Thoracic aorta (tissue), 2 donors: ENCODE data around the gene AGT. TPM values are rescaled to one million over a fixed set of nuclear protein-coding genes. Genes with fewer than 3 reads are reported as not detected.

Experiments
- ATAC-seq: fragments of 150-250 bp; one replicate; pipeline ENCODE4 v1.8.0; 2017; ENCODE audit warnings: low read depth; ENCODE audit not compliant: insufficient number of reproducible peaks, low FRiP score
- DNase-seq: peaks from one replicate; pipeline ENCODE4 v3.0.0-alpha.2; 2020; ENCODE audit warnings: low spot score
- H3K27ac ChIP-seq, 2 donors: fragments of 200-600 bp; sonication (generic); 1 replicate in 1 of 2; 2 replicates in 1 of 2; pipeline ENCODE4 v1.5.1; 2016; ENCODE audit warnings: mild to moderate bottlenecking in 2 of 2, moderate library complexity in 2 of 2
- H3K27me3 ChIP-seq: fragments of 200-600 bp; sonication (generic); replicated peaks from 2 replicates; pipeline ENCODE4 v1.6.0; 2016; ENCODE audit warnings: mild to moderate bottlenecking; ENCODE audit not compliant: insufficient read depth
- H3K36me3 ChIP-seq: fragments of 200-600 bp; sonication (generic); one replicate; pipeline ENCODE4 v1.5.1; 2016
- H3K4me1 ChIP-seq, 2 donors: fragments of 200-600 bp; sonication (generic); 1 replicate in 1 of 2; 2 replicates in 1 of 2; pipeline versions ENCODE4 v1.5.1 to v1.6.0; 2016; ENCODE audit warnings: low read depth in 2 of 2, mild to moderate bottlenecking in 1 of 2; ENCODE audit not compliant: control insufficient read depth in 1 of 2
- H3K4me3 ChIP-seq: fragments of 200-600 bp; sonication (generic); 2 replicates; pipeline ENCODE4 v1.5.1; 2016; ENCODE audit warnings: mild to moderate bottlenecking
- H3K9me3 ChIP-seq: fragments of 200-600 bp; sonication (generic); 2 replicates; pipeline ENCODE4 v1.5.1; 2016
- CTCF ChIP-seq: fragments of 200-600 bp; sonication (generic); IDR thresholded peaks from one replicate; pipeline ENCODE4 v1.5.1; 2019; ENCODE audit warnings: antibody characterized with exemption
- total RNA-seq, 2 donors: library from RNA; depleted of rRNA; stranded (reverse); fragments of >200 nt; gene quantifications; one replicate each; pipeline versions ENCODE4 v1.1.0 to v1.2.3, GENCODE V29; 2016

Gene AGT
- total RNA-seq, 2 donors from 2014 or later, result 42.0 to 69.1 TPM

GRCh38 chr1:230682274-230682673 lies 31.6 kb downstream of the AGT start:
- TF ChIP-seq CTCF, result no peak
- peaks cover 35% of the 10 kb centered on the region for H3K36me3 ChIP-seq
- H3K27ac ChIP-seq, result peak overlapping the region in 1 of 2 donors; percentile 26
- H3K4me3 ChIP-seq, result no peak overlapping the region
- peaks cover 0 to 25% of the 10 kb centered on the region in 2 donors for H3K4me1 ChIP-seq
- ATAC-seq (no peak), DNase-seq (no peak)
- no peaks in the 10 kb centered on the region for H3K9me3 ChIP-seq
- H3K27me3 ChIP-seq, result no peaks in the 10 kb centered on the region

- Histone ChIP-seq H3K4me1 (peaks cover 0 to 25% of the 10 kb centered on the region in 2 donors), H3K4me3 (no peak overlapping the region), H3K9me3 (no peaks in the 10 kb centered on the region), H3K27me3 (no peaks in the 10 kb centered on the region), H3K27ac (no peak overlapping the region), H3K36me3 (peaks cover 28% of the 10 kb centered on the region)
- TF ChIP-seq CTCF, result no peak
- DNase-seq, result no peak
- ATAC-seq, result no peak
These were observed 32.3 kb downstream of the AGT start for GRCh38 chr1:230681599-230681998.

- H3K36me3 ChIP-seq, result peaks cover 17% of the 10 kb centered on the region
- no peak for TF ChIP-seq CTCF
- no peak overlapping the region for H3K27ac ChIP-seq
- H3K27me3 ChIP-seq, result no peaks in the 10 kb centered on the region
- H3K9me3 ChIP-seq, result no peaks in the 10 kb centered on the region
- DNase-seq, result no peak
- no peak for ATAC-seq
- H3K4me3 ChIP-seq, result no peak overlapping the region
- peaks cover 0 to 25% of the 10 kb centered on the region in 2 donors for H3K4me1 ChIP-seq
These were observed 33.5 kb downstream of the AGT start for GRCh38 chr1:230680300-230681025.

GRCh38 chr1:230679825-230680224 lies 34.1 kb downstream of the AGT start:
- Histone ChIP-seq H3K4me1 (peaks cover 0 to 25% of the 10 kb centered on the region in 2 donors), H3K27me3 (no peaks in the 10 kb centered on the region), H3K36me3 (peaks cover 15% of the 10 kb centered on the region), H3K4me3 (no peak overlapping the region), H3K27ac (no peak overlapping the region), H3K9me3 (no peaks in the 10 kb centered on the region)
- ATAC-seq (no peak), DNase-seq (no peak)
- TF ChIP-seq CTCF, result no peak

GRCh38 chr1:230679192-230679591 lies 34.7 kb downstream of the AGT start:
- DNase-seq, result no peak
- TF ChIP-seq CTCF, result no peak

More at GRCh38 chr1:230679192-230679591, 34.7 kb downstream of the AGT start:
- peaks cover 0 to 25% of the 10 kb centered on the region in 2 donors for H3K4me1 ChIP-seq
- H3K36me3 ChIP-seq, result peaks cover 10% of the 10 kb centered on the region
- ATAC-seq, result no peak
- no peaks in the 10 kb centered on the region for H3K9me3 ChIP-seq
- no peak overlapping the region for H3K4me3 ChIP-seq
- no peaks in the 10 kb centered on the region for H3K27me3 ChIP-seq
- no peak overlapping the region for H3K27ac ChIP-seq
